Adipose tissue (tissue), 3 donors: ENCODE data around the gene KRABD2.
"Not testable (repeated sequence)": the region's sequence is repeated elsewhere in the genome, so short reads cannot be mapped to it uniquely, and the experiment has no call there.

ENCODE experiments used
- H3K27ac ChIP-seq: one replicate; pipeline ENCODE4 v1.5.1; 2013; ENCODE audit warnings: low read depth, low read length
- WGBS, 3 donors: extraction: QIAGEN DNeasy Blood & Tissue Kit; methylation state at CpG; one replicate each; pipeline ENCODE4 v1.1.7; 2013; 5-methylcytosine and 5-hydroxymethylcytosine counted together
- donor health status: healthy with polysubstance abuse.
- donor health status: Bipolar disorder and iron deficiency.
- donor health status: healthy.

KRABD2 gene

DNA sequence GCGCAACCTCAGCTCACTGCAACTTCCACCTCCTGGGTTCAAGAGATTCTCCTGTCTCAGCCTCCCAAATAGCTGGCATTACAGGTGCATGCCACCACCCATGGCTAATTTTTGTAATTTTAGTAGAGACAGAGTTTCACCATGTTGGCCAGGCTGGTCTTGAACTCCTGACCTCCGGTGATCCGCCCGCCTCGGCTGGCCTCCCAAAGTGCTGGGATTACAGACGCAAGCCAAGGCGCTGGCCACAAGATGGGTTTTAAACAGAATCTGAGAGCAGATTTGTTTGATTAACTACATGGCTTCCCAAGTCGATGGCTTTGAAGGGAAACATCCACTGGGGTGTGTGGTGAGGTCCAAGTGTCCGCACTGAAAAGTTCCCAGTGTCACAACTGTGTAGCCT lies 18.0 kb upstream of the KRABD2 start:
- H3K27ac ChIP-seq: not testable (repeated sequence)
- 84 to 87% (median 87%) methylated on average over 9 of the region's 9 CpGs for WGBS, 3 donors

- 53 to 60% (median 55%) methylated on average over 8 of the region's 8 CpGs for WGBS, 3 donors
- no peak overlapping the region for H3K27ac ChIP-seq
Observed at GRCh38 chr17:8393470-8394231, 17.1 kb upstream of the KRABD2 start.

DNA sequence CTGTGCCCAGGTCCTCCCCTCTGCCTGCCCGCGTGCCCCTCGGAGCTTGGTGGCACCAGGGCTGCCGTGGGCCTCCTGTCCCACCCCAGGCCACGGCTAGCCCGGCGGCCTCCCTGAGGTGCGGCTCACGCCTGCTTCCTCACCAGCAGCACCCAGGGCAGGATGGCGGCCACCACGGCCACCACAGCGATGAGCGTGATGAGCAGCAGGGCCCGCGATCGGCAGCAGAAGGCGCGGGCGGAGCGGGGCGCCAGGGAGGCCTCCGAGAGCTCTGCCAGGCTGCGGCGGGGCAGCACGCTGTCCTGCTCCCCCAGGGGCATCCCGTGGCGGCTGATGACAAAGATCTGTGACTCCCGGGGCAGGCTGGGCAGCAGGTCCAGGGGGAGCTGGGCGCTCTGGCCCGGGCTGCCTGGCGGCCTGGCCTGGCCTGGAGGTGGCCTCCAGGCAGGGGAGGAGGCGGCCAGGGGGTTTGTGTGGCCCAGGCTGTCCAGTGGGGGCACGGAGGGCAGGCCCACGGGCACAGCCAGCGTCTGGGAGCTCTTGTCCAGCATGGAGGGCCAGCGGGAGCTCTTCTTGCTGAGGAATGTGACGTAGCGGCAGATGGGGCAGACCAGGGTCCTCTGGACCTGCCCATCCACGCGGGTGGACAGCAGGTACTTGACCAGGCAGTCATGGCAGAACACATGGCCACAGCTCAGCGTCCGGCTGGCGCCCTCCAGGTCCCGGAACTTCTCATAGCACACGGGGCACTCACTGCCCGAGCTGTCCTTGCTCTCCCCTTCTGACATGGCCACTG lies 16.4 kb upstream of the KRABD2 start:
- no peak overlapping the region for H3K27ac ChIP-seq
- WGBS, 3 donors: 79 to 88% (median 87%) methylated on average over 28 to 46 of the region's 46 CpGs

GRCh38 chr17:8392274-8392673 lies 15.8 kb upstream of the KRABD2 start:
- 66 to 74% (median 72%) methylated on average over 16 to 18 of the region's 18 CpGs for WGBS, 3 donors
- H3K27ac ChIP-seq: no peak overlapping the region

DNA sequence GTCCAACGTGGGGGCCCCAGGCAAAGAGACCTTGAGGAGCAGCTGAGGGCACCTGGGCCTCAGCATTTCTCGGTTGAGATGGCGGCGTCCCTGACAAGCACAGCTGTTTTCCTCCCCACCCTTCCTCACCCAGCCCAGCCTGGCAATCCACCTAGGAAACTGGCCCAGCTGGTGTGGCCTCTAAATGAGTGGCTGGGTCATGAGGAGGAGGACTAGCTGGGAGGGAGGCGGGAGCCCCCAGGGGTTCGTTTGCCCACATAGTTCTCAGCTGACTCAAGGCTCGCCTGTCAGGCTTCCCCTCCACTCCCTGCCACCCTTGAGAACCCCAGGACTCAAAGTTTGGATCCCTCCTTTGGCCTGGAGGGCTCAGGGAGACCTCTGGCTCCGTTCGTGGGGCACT lies 15.2 kb upstream of the KRABD2 start:
- 25 to 54% (median 44%) methylated on average over 9 of the region's 9 CpGs for WGBS, 3 donors
- no peak overlapping the region for H3K27ac ChIP-seq

GRCh38 chr17:8387914-8388651 lies 11.6 kb upstream of the KRABD2 start:
- WGBS, 3 donors: 89 to 91% (median 90%) methylated on average over 7 of the region's 7 CpGs

DNA sequence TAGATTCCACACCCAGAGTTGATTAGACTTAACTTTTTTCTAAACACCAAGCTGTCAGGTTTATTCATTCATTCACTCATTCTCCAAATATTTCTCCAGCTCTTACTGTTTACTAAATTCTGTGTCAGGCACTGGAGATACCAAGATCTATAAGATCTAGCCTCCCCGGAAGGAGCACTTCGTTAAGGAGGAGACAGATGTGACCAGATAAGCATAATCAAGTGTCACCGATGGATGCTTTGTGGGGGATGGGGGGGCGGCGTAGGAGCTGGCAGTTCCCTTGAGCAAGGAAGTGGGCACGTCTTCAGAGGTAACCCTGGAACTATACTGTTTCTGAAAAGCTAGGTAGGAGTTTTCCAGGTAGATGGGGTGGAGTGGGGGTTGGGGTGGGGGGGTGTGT lies 10.3 kb upstream of the KRABD2 start:
- 69 to 79% (median 75%) methylated on average over 6 of the region's 6 CpGs for whole genome bisulfite sequencing, 3 donors
- H3K27ac ChIP-seq: no peak overlapping the region

More at GRCh38 chr17:8387914-8388651, 11.6 kb upstream of the KRABD2 start:
- H3K27ac ChIP-seq: no peak overlapping the region

- 56 to 85% (median 70%) methylated on average over 12 of the region's 12 CpGs for WGBS, 3 donors
- no peak overlapping the region for H3K27ac ChIP-seq
Observed at GRCh38 chr17:8384801-8385378, 8.4 kb upstream of the KRABD2 start.

- peak within 1 kb of the TSS; percentile 56 for H3K27ac ChIP-seq
- 0 to 1% (median 1%) methylated on average over 55 of the region's 55 CpGs for WGBS, 3 donors
Observed at GRCh38 chr17:8383143-8383822, 6.8 kb upstream of the KRABD2 start, which contains the start of gene RPL26. RPL26 (minus strand) TSS chr17:8383193; CDS start chr17:8382310, 883 bp downstream.

DNA sequence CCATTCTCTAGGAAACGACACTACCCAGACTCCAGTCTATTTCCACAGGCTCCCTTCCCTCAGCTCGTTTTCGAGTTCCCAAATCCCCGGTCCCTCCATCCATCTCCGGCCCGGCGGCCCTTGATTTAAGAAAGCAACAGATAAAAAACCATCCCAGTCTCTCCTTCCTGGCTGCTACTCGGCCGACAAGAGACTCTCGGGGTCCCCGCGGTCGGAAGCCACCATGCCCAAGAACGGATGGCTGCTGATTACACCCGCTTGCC lies 6.3 kb upstream of the KRABD2 start:
- no peak overlapping the region for H3K27ac ChIP-seq
- 1% methylated on average over 15 of the region's 15 CpGs for WGBS, 3 donors

GRCh38 chr17:8382052-8382879 lies 5.8 kb upstream of the KRABD2 start:
- no peak overlapping the region for H3K27ac ChIP-seq
- 13 to 17% (median 16%) methylated on average over 27 of the region's 27 CpGs for WGBS, 3 donors

DNA sequence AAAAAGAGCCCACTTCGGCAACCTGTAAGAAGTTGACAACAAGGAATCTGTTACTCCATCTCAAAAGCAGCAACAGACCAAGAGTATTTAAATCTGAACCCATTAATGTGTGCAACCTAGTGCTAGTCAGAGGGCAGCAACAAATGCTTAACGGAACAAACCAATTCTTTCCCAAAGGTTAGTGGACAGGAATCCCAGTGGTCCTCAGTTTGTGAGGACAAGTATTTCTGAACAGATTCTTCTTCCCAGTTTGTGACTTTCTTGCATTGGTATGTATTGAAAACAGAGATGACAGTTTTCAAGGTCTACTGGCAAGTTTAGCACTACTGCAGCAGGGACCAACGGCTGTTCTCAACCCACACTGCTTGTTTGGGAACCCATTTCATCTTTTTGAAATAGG lies 3.5 kb upstream of the KRABD2 start:
- no peak overlapping the region for H3K27ac ChIP-seq
- WGBS, 3 donors: 44 to 69% (median 64%) methylated on average over 3 of the region's 3 CpGs

- H3K27ac ChIP-seq: not testable (repeated sequence)
- WGBS, 3 donors: 82 to 84% (median 84%) methylated on average over 8 of the region's 8 CpGs
Observed at GRCh38 chr17:8378117-8378516, 1.6 kb upstream of the KRABD2 start.

DNA sequence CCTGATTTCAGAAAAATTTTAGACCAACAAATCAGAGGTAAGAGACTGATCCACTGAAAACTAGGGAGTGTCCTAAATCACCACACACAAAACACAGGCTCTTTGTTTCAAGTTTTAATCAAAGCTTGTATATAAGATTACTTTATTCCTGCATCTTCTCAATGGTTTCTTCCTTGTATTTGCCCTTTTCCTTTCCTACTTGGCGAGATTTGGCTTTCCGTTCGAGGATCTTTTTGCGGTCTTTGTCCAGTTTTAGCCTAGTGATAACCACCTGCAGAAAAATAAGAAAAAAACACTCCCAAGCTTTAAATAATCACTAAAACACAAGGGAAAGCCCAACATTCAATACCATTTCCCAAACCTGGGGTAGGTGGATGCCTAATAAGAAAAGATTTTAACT lies 918 bp upstream of the KRABD2 start:
- WGBS, 3 donors: 85 to 91% (median 87%) methylated on average over 4 of the region's 4 CpGs
- H3K27ac ChIP-seq: no peak overlapping the region

DNA sequence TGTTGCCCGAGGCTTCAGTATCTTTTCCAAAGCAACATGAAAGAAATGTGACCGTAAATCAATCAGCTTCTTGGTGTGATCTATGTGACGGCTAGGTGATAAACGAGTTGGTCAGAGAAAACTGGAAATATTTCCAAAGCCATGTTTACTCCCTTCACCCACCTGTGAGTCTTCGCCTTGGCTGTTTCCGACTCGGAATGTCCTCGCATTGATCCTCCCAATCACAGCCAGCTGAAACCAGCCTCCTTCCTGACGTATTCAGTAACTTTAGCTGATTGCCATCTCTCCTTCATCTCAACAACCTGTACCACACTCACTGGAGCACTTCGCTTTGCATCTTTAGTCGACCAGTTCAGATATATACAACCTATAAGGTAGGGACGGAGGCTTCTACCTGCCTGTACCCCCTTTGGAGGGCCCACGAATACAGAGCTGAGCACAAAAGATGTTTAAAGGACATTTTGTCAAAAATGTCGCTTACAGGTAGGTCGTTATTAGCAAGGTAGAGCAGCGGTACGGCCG lies 705 bp downstream of the KRABD2 start:
- WGBS, 3 donors: 8 to 23% (median 18%) methylated on average over 18 of the region's 18 CpGs
- H3K27ac ChIP-seq: no peak overlapping the region

DNA sequence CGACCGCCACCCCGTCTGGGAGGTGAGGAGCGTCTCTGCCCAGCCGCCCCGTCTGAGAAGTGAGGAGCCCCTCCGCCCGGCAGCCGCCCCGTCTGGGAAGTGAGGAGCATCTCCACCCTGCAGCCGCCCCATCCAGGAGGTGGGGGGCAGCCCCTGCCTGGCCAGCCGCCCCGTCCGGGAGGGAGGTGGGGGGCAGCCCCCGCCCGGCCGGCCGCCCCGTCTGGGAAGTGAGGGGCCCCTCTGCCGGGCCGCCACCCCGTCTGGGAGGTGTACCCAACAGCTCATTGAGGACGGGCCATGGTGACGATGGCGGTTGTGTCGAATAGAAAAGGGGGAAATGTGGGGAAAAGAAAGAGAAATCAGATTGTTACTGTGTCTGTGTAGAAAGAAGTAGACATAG lies 2.6 kb downstream of the KRABD2 start:
- WGBS, 3 donors: 93 to 99% (median 98%) methylated on average over 15 to 22 of the region's 26 CpGs

GRCh38 chr17:8372422-8372821 lies 4.1 kb downstream of the KRABD2 start:
- no peak overlapping the region for H3K27ac ChIP-seq
- 87 to 90% (median 90%) methylated on average over 7 of the region's 7 CpGs for WGBS, 3 donors

More for the DNA sequence above, 2.6 kb downstream of the KRABD2 start:
- not testable (repeated sequence) for H3K27ac ChIP-seq
